IMR-90 (cell line): ENCODE measurements around the gene ADAMTS16.

Experiments used
- BHLHE40 ChIP-seq: fragments of 150-350 bp; IDR thresholded peaks from 2 replicates; pipeline ENCODE4 v1.6.1; 2016; ENCODE audit warnings: mild to moderate bottlenecking, low read depth, low read length
- CEBPB ChIP-seq: IDR thresholded peaks from 2 replicates; pipeline ENCODE4 v1.6.1; 2012; ENCODE audit warnings: low read depth, low read length, improper control_type of control experiment
- FOS ChIP-seq: fragments of 150-350 bp; IDR thresholded peaks from 2 replicates; pipeline ENCODE4 v1.6.1; 2016; ENCODE audit warnings: low read depth, low read length
- MAZ ChIP-seq: IDR thresholded peaks from 2 replicates; pipeline ENCODE4 v1.6.1; 2012; ENCODE audit warnings: low read depth, mild to moderate bottlenecking, low read length, improper control_type of control experiment, moderate library complexity, borderline replicate concordance
- POLR2A ChIP-seq: IDR thresholded peaks from 2 replicates; pipeline ENCODE4 v1.6.1; 2012; ENCODE audit warnings: mild to moderate bottlenecking, low read depth, low read length
- RAD21 ChIP-seq: IDR thresholded peaks from 2 replicates; pipeline ENCODE4 v1.6.1; 2012; ENCODE audit warnings: low read length, improper control_type of control experiment
- RCOR1 ChIP-seq: IDR thresholded peaks from 2 replicates; pipeline ENCODE4 v1.6.1; 2012; ENCODE audit warnings: mild to moderate bottlenecking, low read length, improper control_type of control experiment; ENCODE audit not compliant: insufficient replicate concordance
- TF ChIP-seq, protein P1 (sequence below): conservative IDR thresholded peaks from 2 replicates; pipeline ENCODE4 v1.5.1; 2012; ENCODE audit warnings: mild to moderate bottlenecking, low read depth, low read length, improper control_type of control experiment
- TF ChIP-seq, protein P2 (sequence below): fragments of 150-350 bp; IDR thresholded peaks from 2 replicates; pipeline ENCODE4 v1.6.1; 2017; ENCODE audit warnings: mild to moderate bottlenecking, antibody characterized with exemption, low read length, low read depth
- TF ChIP-seq, protein P3 (sequence below): fragments of 150-350 bp; IDR thresholded peaks from 2 replicates; pipeline ENCODE4 v1.6.1; 2016; ENCODE audit warnings: low read depth, mild to moderate bottlenecking, low read length, moderate library complexity, borderline replicate concordance

DNA sequence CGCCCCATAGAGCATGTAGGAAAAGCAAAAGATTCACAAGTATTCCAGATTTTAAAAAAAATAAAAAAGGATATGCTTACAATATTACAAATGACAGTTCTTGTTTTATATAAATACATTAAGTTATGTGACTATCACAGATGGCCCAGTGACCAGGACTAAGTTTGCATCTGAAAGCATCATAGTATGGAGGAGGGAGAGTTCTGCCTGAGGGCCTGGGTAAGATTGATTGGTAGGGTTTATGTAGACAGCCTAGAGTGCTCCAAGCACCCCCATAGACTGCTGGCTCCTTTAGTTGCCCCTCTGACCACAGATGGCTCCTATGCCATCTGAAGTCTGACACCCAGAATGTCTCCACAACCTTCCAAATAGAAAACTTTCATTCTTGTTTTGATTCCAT is 48.0 kb upstream of the ADAMTS16 start:
- TF ChIP-seq, protein P1, sequence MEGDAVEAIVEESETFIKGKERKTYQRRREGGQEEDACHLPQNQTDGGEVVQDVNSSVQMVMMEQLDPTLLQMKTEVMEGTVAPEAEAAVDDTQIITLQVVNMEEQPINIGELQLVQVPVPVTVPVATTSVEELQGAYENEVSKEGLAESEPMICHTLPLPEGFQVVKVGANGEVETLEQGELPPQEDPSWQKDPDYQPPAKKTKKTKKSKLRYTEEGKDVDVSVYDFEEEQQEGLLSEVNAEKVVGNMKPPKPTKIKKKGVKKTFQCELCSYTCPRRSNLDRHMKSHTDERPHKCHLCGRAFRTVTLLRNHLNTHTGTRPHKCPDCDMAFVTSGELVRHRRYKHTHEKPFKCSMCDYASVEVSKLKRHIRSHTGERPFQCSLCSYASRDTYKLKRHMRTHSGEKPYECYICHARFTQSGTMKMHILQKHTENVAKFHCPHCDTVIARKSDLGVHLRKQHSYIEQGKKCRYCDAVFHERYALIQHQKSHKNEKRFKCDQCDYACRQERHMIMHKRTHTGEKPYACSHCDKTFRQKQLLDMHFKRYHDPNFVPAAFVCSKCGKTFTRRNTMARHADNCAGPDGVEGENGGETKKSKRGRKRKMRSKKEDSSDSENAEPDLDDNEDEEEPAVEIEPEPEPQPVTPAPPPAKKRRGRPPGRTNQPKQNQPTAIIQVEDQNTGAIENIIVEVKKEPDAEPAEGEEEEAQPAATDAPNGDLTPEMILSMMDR = no peak
- TF ChIP-seq, protein P2, sequence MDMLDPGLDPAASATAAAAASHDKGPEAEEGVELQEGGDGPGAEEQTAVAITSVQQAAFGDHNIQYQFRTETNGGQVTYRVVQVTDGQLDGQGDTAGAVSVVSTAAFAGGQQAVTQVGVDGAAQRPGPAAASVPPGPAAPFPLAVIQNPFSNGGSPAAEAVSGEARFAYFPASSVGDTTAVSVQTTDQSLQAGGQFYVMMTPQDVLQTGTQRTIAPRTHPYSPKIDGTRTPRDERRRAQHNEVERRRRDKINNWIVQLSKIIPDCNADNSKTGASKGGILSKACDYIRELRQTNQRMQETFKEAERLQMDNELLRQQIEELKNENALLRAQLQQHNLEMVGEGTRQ = no peak
- TF ChIP-seq FOS (no peak), MAZ (no peak), RCOR1 (no peak), POLR2A (no peak), BHLHE40 (no peak), CEBPB (no peak), RAD21 (no peak)
- TF ChIP-seq, protein P3, sequence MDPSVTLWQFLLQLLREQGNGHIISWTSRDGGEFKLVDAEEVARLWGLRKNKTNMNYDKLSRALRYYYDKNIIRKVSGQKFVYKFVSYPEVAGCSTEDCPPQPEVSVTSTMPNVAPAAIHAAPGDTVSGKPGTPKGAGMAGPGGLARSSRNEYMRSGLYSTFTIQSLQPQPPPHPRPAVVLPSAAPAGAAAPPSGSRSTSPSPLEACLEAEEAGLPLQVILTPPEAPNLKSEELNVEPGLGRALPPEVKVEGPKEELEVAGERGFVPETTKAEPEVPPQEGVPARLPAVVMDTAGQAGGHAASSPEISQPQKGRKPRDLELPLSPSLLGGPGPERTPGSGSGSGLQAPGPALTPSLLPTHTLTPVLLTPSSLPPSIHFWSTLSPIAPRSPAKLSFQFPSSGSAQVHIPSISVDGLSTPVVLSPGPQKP = no peak
